Measurements from ENCODE around the gene OLAH.

DNA sequence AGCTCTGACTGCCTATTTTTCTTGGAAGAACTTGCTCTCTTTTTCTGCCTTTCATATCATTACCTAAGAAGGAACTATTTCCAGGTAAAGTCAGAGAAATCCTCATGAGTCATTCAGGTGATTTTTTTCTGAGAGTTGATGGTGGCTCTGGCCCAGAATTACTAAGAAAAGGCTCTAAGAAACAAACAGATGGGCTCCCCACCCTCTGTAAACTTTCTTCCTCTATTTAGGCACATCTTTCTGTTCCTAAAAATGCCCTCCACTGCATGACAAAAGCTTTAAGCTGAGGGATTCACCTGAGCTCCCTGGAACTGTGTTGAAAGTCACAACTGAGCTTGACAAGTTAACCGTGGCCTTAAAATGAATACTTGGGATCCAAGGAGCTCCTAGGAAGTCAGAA is 1.6 kb downstream of the OLAH start:
- TF ChIP-seq, protein P1, sequence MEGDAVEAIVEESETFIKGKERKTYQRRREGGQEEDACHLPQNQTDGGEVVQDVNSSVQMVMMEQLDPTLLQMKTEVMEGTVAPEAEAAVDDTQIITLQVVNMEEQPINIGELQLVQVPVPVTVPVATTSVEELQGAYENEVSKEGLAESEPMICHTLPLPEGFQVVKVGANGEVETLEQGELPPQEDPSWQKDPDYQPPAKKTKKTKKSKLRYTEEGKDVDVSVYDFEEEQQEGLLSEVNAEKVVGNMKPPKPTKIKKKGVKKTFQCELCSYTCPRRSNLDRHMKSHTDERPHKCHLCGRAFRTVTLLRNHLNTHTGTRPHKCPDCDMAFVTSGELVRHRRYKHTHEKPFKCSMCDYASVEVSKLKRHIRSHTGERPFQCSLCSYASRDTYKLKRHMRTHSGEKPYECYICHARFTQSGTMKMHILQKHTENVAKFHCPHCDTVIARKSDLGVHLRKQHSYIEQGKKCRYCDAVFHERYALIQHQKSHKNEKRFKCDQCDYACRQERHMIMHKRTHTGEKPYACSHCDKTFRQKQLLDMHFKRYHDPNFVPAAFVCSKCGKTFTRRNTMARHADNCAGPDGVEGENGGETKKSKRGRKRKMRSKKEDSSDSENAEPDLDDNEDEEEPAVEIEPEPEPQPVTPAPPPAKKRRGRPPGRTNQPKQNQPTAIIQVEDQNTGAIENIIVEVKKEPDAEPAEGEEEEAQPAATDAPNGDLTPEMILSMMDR (IDR thresholded peaks at IDR 0.05; ENCODE audit: low read depth, low read length) = no peak
- TF ChIP-seq EZH2phosphoT487 (IDR thresholded peaks at IDR 0.05; ENCODE audit: low read depth) = no peak
